K562 (cell line): ENCODE measurements around the gene EHBP1L1. TPM values are rescaled to one million over a fixed set of nuclear protein-coding genes. Genes with fewer than 3 reads are reported as not detected.

Experiments used
- ATAC-seq: fragments of 200-7000 bp; cut with Tn5 transposase; 3 replicates; pipeline ENCODE4 v1.9.1; 2020; ENCODE audit warnings: moderate library complexity
- BruUV-seq: library from RNA; stranded (reverse); fragments of 400-500 nt; replicated peaks from 2 replicates; lab custom pipeline; 2021; lab: Mats Ljungman, UMichigan
- CTCF ChIA-PET: fragments of 300-600 bp; formaldehyde crosslinking; extraction: SDS; loops from one replicate; lab custom pipeline; 2021; ENCODE audit warnings: low intra/inter-chr PET ratio; lab: Yijun Ruan, JAX
- POLR2A ChIA-PET: fragments of 300-600, 350-650 bp; sonication (Branson Sonifier 250); formaldehyde crosslinking; extraction: SDS; loops from one replicate; lab custom pipeline; 2021; ENCODE audit warnings: antibody characterized with exemption, inconsistent platforms; lab: Yijun Ruan, JAX
- DNase-seq, 4 experiments: peaks; one replicate each; pipeline versions ENCODE4 v3.0.0 to v3.0.0-alpha.2; 2011 to 2018; ENCODE audit warnings: low spot score in 3 of 4, mixed read lengths in 3 of 4; ENCODE audit errors: extremely low read depth in 1 of 4
- FAIRE-seq: peaks from 2 replicates; lab custom pipeline; 2011; peaks lifted over from hg19 to GRCh38; lab: Jason Lieb, UNC
- H2AFZ ChIP-seq: 2 replicates; pipeline ENCODE4 v1.6.0; 2011; ENCODE audit warnings: low read depth, low read length, control low read depth, inconsistent platforms
- H3K27ac ChIP-seq: fragments of 200-600 bp; 3 replicates; pipeline ENCODE4 v1.8.0; 2011; ENCODE audit warnings: low read depth, mild to moderate bottlenecking, control low read depth, inconsistent platforms, low read length, moderate library complexity, mixed read lengths; ENCODE audit errors: extremely low read depth
- H3K27me3 ChIP-seq, 2 experiments: fragments of 300-600 bp in 1 of 2; 2 replicates in 1 of 2; 3 replicates in 1 of 2; pipeline versions ENCODE4 v1.6.0 to v1.8.0; 2011; ENCODE audit warnings: inconsistent platforms in 2 of 2, low read length in 2 of 2, mild to moderate bottlenecking in 1 of 2, mixed read lengths in 1 of 2, moderate library complexity in 1 of 2; ENCODE audit not compliant: control insufficient read depth in 2 of 2, insufficient read depth in 2 of 2
- H3K36me3 ChIP-seq: fragments of 300-600 bp; 3 replicates; pipeline ENCODE4 v1.8.0; 2011; ENCODE audit warnings: mild to moderate bottlenecking, low read length, inconsistent platforms; ENCODE audit not compliant: control insufficient read depth, insufficient read depth
- H3K4me1 ChIP-seq, 2 experiments: fragments of 200-600 bp in 1 of 2; replicated peaks in 1 of 2; 2 replicates in 1 of 2; 3 replicates in 1 of 2; pipeline versions ENCODE4 v1.5.1 to v1.8.0; 2011; ENCODE audit warnings: inconsistent platforms in 2 of 2, low read length in 2 of 2, mild to moderate bottlenecking in 1 of 2, mixed read lengths in 1 of 2, moderate library complexity in 1 of 2; ENCODE audit not compliant: control insufficient read depth in 2 of 2, insufficient read depth in 2 of 2
- H3K4me2 ChIP-seq: 2 replicates; pipeline ENCODE4 v1.6.1; 2011; ENCODE audit warnings: low read length, control low read depth, inconsistent platforms, mixed read lengths; ENCODE audit not compliant: insufficient read depth
- H3K4me3 ChIP-seq: fragments of 200-600 bp; sonication (generic), shearing (Covaris generic); 2 replicates; pipeline ENCODE4 v1.5.1; 2016; ENCODE audit warnings: control low read depth, inconsistent platforms
- H3K79me2 ChIP-seq: fragments of 200-600 bp; 3 replicates; pipeline ENCODE4 v1.8.0; 2011; ENCODE audit warnings: low read length, inconsistent platforms; ENCODE audit not compliant: control insufficient read depth, insufficient read depth
- H3K9ac ChIP-seq, 2 experiments: 2 replicates each; pipeline versions ENCODE4 v1.6.0 to v1.6.1; 2011; ENCODE audit warnings: low read depth in 2 of 2, low read length in 2 of 2, control low read depth in 1 of 2, inconsistent platforms in 1 of 2, mild to moderate bottlenecking in 1 of 2, mixed read lengths in 1 of 2; ENCODE audit not compliant: insufficient read depth in 1 of 2
- H3K9me1 ChIP-seq: one replicate; pipeline ENCODE4 v1.6.0; 2011; ENCODE audit warnings: inconsistent platforms, mild to moderate bottlenecking, low read length, moderate library complexity; ENCODE audit not compliant: control insufficient read depth, insufficient read depth
- H3K9me3 ChIP-seq: replicated peaks from 2 replicates; pipeline ENCODE4 v1.5.1; 2011; ENCODE audit warnings: low read depth, low read length, inconsistent platforms; ENCODE audit not compliant: control insufficient read depth, insufficient read depth
- H4K20me1 ChIP-seq: replicated peaks from 2 replicates; pipeline ENCODE4 v1.6.1; 2011; ENCODE audit warnings: low read length, inconsistent platforms, mixed read lengths; ENCODE audit not compliant: control insufficient read depth, insufficient read depth
- CHAMP1 ChIP-seq: fragments of 450-650 bp; IDR thresholded peaks from 2 replicates; pipeline ENCODE4 v1.6.1; 2016; ENCODE audit warnings: mild to moderate bottlenecking
- POLR2G ChIP-seq: fragments of 200-400 bp; formaldehyde crosslinking; IDR thresholded peaks from 2 replicates; pipeline ENCODE4 v1.6.1; 2017; ENCODE audit warnings: low read depth, mild to moderate bottlenecking, antibody characterized with exemption, low read length, moderate library complexity
- TCF7L2 ChIP-seq: fragments of 150-350 bp; IDR thresholded peaks from 2 replicates; pipeline ENCODE4 v1.6.1; 2016; ENCODE audit warnings: low read depth, mild to moderate bottlenecking, low read length, moderate library complexity
- ZNF766 ChIP-seq: fragments of 200-800 bp; sonication (Bioruptor generic); conservative IDR thresholded peaks from 2 replicates; pipeline ENCODE4 v1.6.1; 2016; ENCODE audit warnings: missing genetic modification characterization, missing compliant biosample characterization
- WGBS: fragments of 100-300 bp; shearing (Covaris generic); methylation state at CpG from one replicate; pipeline ENCODE4 v1.1.6; 2016; ENCODE audit warnings: low coverage, mixed read lengths; ENCODE audit not compliant: insufficient coverage; ENCODE audit errors: missing lambda C conversion rate; 5-methylcytosine and 5-hydroxymethylcytosine counted together
- in situ Hi-C: fragments of 300-500 bp; cut with MboI; formaldehyde crosslinking; loops from 4 replicates; pipeline ENCODE4 v1.15.0; 2018; ENCODE audit warnings: inconsistent platforms, mixed read lengths
- intact Hi-C: fragments of 100-400 bp; cut with micrococcal nuclease; formaldehyde crosslinking; loops from 2 replicates; pipeline ENCODE4 v1.14.2; 2022
- polyA plus RNA-seq, 8 experiments: library from polyadenylated mRNA; depleted of rRNA in 4 of 8; stranded (reverse) in 5 of 8; unstranded in 3 of 8; fragments of >200 nt; fragmentation: Nextera tagmentation in 2 of 8; fragmentation: Illumina TruSeq in 1 of 8; extraction: Ambion mirVana in 2 of 8; extraction: Trizol in 1 of 8; gene quantifications; 2 replicates each; pipeline versions ENCODE4 v1.2.1 to v1.2.3, GENCODE V29; 2011 to 2014; ENCODE audit warnings: inconsistent platforms in 1 of 8, missing spikeins in 1 of 8
- total RNA-seq, 7 experiments: library from RNA; depleted of rRNA in 6 of 7; stranded (reverse); fragments of >200 nt in 6 of 7; fragmentation: Illumina TruSeq in 2 of 7; extraction: Trizol in 2 of 7; gene quantifications; 2 replicates each; pipeline versions ENCODE4 v1.2.1 to v1.2.3, GENCODE V29; 2011 to 2021; ENCODE audit warnings: low replicate concordance in 1 of 7

EHBP1L1 gene
- total and polyA plus RNA-seq, 9 of the 15 experiments (the other 6 are each of a cell fraction or from before 2014, with no cell fraction given), result 0.03 to 87.1 (median 26.3) TPM

- no peaks in the 10 kb centered on the region for H3K27me3 ChIP-seq
- ATAC-seq (no peak), FAIRE-seq (no peak), DNase-seq (no peak)
- intact Hi-C loops (no loop called here), in situ Hi-C loops (no loop called here)
- 0 out of 2 replicates have a peak, but pooled peaks cover 3% of the 10 kb centered on the region for H4K20me1 ChIP-seq
- ChIA-PET POLR2A (interaction anchor here (0.8 to 6.5 kb wide), 5 partner anchors 9 to 59 kb away, joined by 3 to 48 read pairs (median 6); partner anchors contain the start of genes MALAT1 and SCYL1), CTCF (no interaction called here)
- no peak overlapping the region for H3K4me2 ChIP-seq
- H3K4me1 ChIP-seq, result peaks cover 0 to 34% of the 10 kb centered on the region in 2 experiments; a peak in 3 of 5 replicates
- H2AFZ ChIP-seq, result no peak overlapping the region
- H3K9me1 ChIP-seq, result no peaks in the 10 kb centered on the region
- peaks cover 83% of the 10 kb centered on the region; the same call in 2 of the 3 replicates for H3K36me3 ChIP-seq
- H3K4me3 ChIP-seq, result no peak overlapping the region
- WGBS, result 81% methylated on average over 8 of the region's 9 CpGs
- TF ChIP-seq TCF7L2, result no peak
- TF ChIP-seq POLR2G, result peak; percentile 52; the same call in 1 of the 2 replicates
- no peak for TF ChIP-seq ZNF766 (CRISPR knock-in tag)
- TF ChIP-seq CHAMP1, result no peak
- H3K9ac ChIP-seq, result peak overlapping the region in 1 of 2 experiments; percentile 14; a peak in 2 of 4 replicates
- no peaks in the 10 kb centered on the region for H3K9me3 ChIP-seq
- no TSS peak for BruUV-seq
- no peak overlapping the region for H3K27ac ChIP-seq
- no peaks in the 10 kb centered on the region; the same call in 2 of the 3 replicates for H3K79me2 ChIP-seq
These were observed 40.8 kb upstream of the EHBP1L1 start for GRCh38 chr11:65535102-65535501.
